ENCODE results near the gene BRSK2.
"Not testable (repeated sequence)": the region's sequence is repeated elsewhere in the genome, so short reads cannot be mapped to it uniquely, and the experiment has no call there.

BRSK2 gene

GRCh38 chr11:1433568-1433967 lies 43.8 kb downstream of the BRSK2 start:
- no peak overlapping the region for H3K27ac ChIP-seq
- no peak for TF ChIP-seq ZFX (IDR thresholded peaks at IDR 0.05; ENCODE audit: borderline replicate concordance)
- TF ChIP-seq CTCF (IDR thresholded peaks at IDR 0.05), result no peak

GRCh38 chr11:1433977-1434640 lies 44.4 kb downstream of the BRSK2 start:
- H3K27ac ChIP-seq, result no peak overlapping the region
- TF ChIP-seq CTCF (IDR thresholded peaks at IDR 0.05) (no peak), ZFX (IDR thresholded peaks at IDR 0.05; ENCODE audit: borderline replicate concordance) (no peak)

DNA sequence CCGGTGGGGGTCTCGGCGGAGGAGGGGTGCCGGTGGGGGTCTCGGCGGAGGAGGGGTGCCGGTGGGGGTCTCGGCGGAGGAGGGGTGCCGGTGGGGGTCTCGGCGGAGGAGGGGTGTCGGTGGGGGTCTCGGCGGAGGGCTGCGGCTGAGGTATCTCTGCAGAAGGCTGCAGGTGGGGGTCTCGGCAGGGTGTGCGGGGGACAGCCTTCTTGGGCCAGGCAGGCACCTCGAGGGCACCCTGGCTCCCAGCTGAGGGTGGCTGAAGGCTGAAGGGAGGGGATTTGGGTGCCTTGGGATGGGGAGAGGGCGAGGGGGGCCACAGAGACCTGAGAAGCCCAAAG lies 45.7 kb downstream of the BRSK2 start:
- not testable (repeated sequence) for H3K27ac ChIP-seq

DNA sequence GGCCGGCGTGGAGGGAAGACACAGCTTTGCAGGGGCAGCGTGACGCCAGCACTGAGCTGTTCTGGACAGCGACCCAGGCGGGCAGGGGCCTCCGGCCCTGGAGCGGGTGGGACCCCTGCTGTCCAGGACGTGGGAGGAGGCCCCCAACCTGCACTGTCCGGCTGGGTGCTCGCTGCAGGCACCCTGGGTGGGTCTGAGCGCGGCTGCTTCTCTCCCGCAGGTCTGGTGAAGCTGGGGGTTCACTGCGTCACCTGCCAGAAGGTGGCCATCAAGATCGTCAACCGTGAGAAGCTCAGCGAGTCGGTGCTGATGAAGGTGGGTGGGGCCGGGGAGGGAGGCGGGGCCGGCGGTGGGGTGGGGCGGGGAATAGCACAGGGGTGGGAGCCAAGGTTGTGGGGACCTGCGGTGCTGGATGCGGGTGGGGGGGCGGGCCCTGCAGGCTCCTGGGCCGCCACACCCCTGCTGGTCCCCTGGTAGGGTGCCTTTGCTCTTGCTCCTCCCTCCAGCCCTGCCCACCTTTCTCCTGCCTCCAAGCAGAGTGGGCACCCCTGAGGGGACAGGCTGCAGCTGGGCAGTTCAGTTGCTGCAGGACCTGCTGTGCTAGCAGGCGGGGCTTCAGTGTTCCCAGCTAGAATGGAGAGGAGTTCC lies 46.2 kb downstream of the BRSK2 start:
- H3K27ac ChIP-seq, result no peak overlapping the region
- TF ChIP-seq CTCF (IDR thresholded peaks at IDR 0.05) (no peak), ZFX (IDR thresholded peaks at IDR 0.05; ENCODE audit: borderline replicate concordance) (no peak)

GRCh38 chr11:1436468-1437039 lies 46.8 kb downstream of the BRSK2 start:
- no peak overlapping the region for H3K27ac ChIP-seq

GRCh38 chr11:1437500-1437899 lies 47.8 kb downstream of the BRSK2 start:
- no peak overlapping the region for H3K27ac ChIP-seq
- no peak for TF ChIP-seq ZFX (IDR thresholded peaks at IDR 0.05; ENCODE audit: borderline replicate concordance)
- TF ChIP-seq CTCF (IDR thresholded peaks at IDR 0.05), result no peak

More at GRCh38 chr11:1436468-1437039, 46.8 kb downstream of the BRSK2 start:
- no peak for TF ChIP-seq ZFX (IDR thresholded peaks at IDR 0.05; ENCODE audit: borderline replicate concordance)
- TF ChIP-seq CTCF (IDR thresholded peaks at IDR 0.05), result no peak

- TF ChIP-seq ZFX (IDR thresholded peaks at IDR 0.05; ENCODE audit: borderline replicate concordance) (no peak), CTCF (IDR thresholded peaks at IDR 0.05) (no peak)
- H3K27ac ChIP-seq, result no peak overlapping the region
Observed at GRCh38 chr11:1438261-1438966, 48.7 kb downstream of the BRSK2 start.

Measured in 22Rv1 (cell line).